Right lobe of liver (tissue), 6 donors: Measurements from ENCODE around the gene GPR15LG. TPM values are rescaled to one million over a fixed set of nuclear protein-coding genes. Genes with fewer than 3 reads are reported as not detected.
"Not testable (repeated sequence)": the region's sequence is repeated elsewhere in the genome, so short reads cannot be mapped to it uniquely, and the experiment has no call there.

Source experiments
- ATAC-seq, 4 donors: fragments of 200-7000 bp; cut with Tn5 transposase; one replicate each; pipeline ENCODE4 v1.9.1; 2020; ENCODE audit warnings: mild to moderate bottlenecking in 4 of 4, moderate library complexity in 4 of 4
- DNase-seq, 3 donors: peaks; one replicate each; pipeline ENCODE4 v3.0.0-alpha.2; 2020
- H3K27ac ChIP-seq, 3 donors: fragments of 200-600 bp; one replicate each; pipeline ENCODE4 v1.8.0; 2022
- H3K27me3 ChIP-seq, 2 donors: fragments of 200-600 bp; one replicate each; pipeline ENCODE4 v1.8.0; 2022
- H3K36me3 ChIP-seq, 4 donors: fragments of 200-600 bp; sonication (generic) in 1 of 4; one replicate each; pipeline versions ENCODE4 v1.5.1 to v1.8.0; 2017 to 2022; ENCODE audit warnings: control low read depth in 1 of 4
- H3K4me1 ChIP-seq, 4 donors: fragments of 200-600 bp; sonication (generic) in 1 of 4; one replicate each; pipeline versions ENCODE4 v1.5.1 to v1.8.0; 2017 to 2022; ENCODE audit warnings: control low read depth in 1 of 4
- H3K4me3 ChIP-seq, 3 donors: fragments of 200-600 bp; one replicate each; pipeline ENCODE4 v1.8.0; 2022
- H3K9me3 ChIP-seq, 4 donors: fragments of 200-600 bp; sonication (generic) in 1 of 4; one replicate each; pipeline versions ENCODE4 v1.5.1 to v1.8.0; 2017 to 2022; ENCODE audit warnings: control low read depth in 1 of 4
- POLR2A ChIP-seq: fragments of 450-650 bp; IDR thresholded peaks from one replicate; pipeline ENCODE4 v1.6.1; 2017; ENCODE audit warnings: antibody characterized with exemption, mild to moderate bottlenecking
- WGBS: methylation state at CpG from one replicate; pipeline ENCODE4 v1.1.6; 2018; ENCODE audit warnings: low coverage, low lambda C conversion rate; ENCODE audit not compliant: insufficient coverage; ENCODE audit errors: missing lambda C conversion rate; 5-methylcytosine and 5-hydroxymethylcytosine counted together
- intact Hi-C, 2 donors: fragments of 100-400 bp; cut with DNase I; formaldehyde crosslinking; loops; one replicate each; pipeline versions ENCODE4 v1.11.2 to v1.14.1; 2022
- total RNA-seq, 6 experiments: library from RNA; depleted of rRNA in 2 of 6; stranded (reverse); fragments of >200 nt in 2 of 6; fragmentation: NEBNext Ultra II Directional in 3 of 6; extraction: Animal tissue kit (Norgen Biotek cat#: 25700) in 3 of 6; gene quantifications; one replicate each; pipeline versions ENCODE4 v1.1.0 to v1.2.4, GENCODE V29; 2016 to 2023
- TF ChIP-seq, protein P1 (sequence below), 4 donors: fragments of 200-600 bp in 3 of 4; fragments of 450-650 bp in 1 of 4; IDR thresholded peaks; one replicate each; pipeline versions ENCODE4 v1.5.1 to v1.8.0; 2016 to 2022; ENCODE audit warnings: antibody characterized with exemption in 4 of 4, mild to moderate bottlenecking in 2 of 4
- donor health status: DM: no; HTN: yes; CAD: no.
- donor health status: DM: no; HTN: no; CAD: no.
- donor health status: DM: no; HTN: no; CAD: no.
- donor health status: DM: no; HTN: yes; CAD: no.
- donor health status: DM: no; HTN: yes; CAD: no.

GPR15LG gene
- total RNA-seq, 6 experiments from 2014 or later = not detected

DNA sequence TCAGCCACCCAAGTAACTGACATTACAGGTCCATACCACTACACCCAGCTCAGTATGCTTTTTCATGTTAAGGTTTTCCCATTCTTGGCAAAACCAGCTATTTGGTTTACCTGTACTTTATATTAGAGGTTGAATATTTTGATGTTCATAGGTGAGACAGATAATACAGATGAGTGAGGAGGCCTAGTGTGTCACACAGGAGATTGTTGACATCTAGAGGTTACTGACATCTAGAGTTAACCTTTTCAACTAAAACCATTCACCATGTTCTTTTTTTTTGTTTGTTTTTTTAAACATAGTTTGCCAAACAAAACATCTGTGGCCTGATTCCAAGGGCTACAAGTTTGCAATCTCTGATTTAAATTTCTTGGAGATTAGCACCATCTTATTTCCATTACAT lies 26.3 kb upstream of the GPR15LG start:
- ATAC-seq (peak; percentile 36 to 56 (median 49)), DNase-seq (no peak)
- Histone ChIP-seq H3K9me3 (no peaks in the 10 kb centered on the region), H3K4me3 (no peak overlapping the region), H3K27ac (no peak overlapping the region), H3K36me3 (peaks cover 14 to 91% (median 53%) of the 10 kb centered on the region in 4 donors), H3K4me1 (no peaks in the 10 kb centered on the region), H3K27me3 (no peaks in the 10 kb centered on the region)
- no peak for TF ChIP-seq POLR2A
- TF ChIP-seq, protein P1, sequence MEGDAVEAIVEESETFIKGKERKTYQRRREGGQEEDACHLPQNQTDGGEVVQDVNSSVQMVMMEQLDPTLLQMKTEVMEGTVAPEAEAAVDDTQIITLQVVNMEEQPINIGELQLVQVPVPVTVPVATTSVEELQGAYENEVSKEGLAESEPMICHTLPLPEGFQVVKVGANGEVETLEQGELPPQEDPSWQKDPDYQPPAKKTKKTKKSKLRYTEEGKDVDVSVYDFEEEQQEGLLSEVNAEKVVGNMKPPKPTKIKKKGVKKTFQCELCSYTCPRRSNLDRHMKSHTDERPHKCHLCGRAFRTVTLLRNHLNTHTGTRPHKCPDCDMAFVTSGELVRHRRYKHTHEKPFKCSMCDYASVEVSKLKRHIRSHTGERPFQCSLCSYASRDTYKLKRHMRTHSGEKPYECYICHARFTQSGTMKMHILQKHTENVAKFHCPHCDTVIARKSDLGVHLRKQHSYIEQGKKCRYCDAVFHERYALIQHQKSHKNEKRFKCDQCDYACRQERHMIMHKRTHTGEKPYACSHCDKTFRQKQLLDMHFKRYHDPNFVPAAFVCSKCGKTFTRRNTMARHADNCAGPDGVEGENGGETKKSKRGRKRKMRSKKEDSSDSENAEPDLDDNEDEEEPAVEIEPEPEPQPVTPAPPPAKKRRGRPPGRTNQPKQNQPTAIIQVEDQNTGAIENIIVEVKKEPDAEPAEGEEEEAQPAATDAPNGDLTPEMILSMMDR (IDR thresholded peaks at IDR 0.05) = no peak
- intact Hi-C loops = no loop called here

DNA sequence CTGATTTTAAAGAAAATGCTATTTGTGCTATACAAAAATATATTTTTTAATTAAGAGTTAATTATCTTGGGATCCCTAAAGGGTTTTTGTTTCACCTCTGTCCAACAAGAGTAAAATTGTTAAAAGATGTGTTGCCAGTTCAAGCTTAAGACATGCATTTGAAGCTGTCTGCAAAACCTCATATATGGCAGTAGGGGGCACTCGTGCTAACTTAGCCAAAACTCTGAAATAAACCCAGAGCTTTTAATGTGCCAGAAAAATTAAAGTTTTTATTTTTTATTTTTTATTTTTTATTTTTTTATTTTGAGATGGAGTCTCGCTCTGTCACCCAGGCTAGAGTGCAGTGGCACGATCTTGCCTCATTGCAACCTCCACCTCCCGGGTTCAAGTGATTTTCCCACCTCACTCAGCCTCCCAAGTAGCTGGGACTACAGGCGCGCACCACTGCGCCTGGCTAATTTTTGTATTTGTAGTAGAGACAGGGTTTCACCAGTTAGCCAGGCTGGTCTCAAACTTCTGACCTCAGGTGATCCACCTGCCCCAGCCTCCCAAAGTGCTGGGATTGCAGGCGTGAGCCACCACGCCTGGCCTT lies 25.5 kb upstream of the GPR15LG start:
- H3K27ac ChIP-seq, H3K4me1 ChIP-seq, H3K27me3 ChIP-seq, H3K4me3 ChIP-seq, H3K9me3 ChIP-seq, DNase-seq, intact Hi-C loops: not testable (repeated sequence)
- TF ChIP-seq, protein P1 (IDR thresholded peaks at IDR 0.05) = peak; percentile 41 to 72 (median 68)
- ATAC-seq = peak; percentile 47 to 71 (median 66)
- WGBS = 21% methylated on average over 2 of the region's 9 CpGs
- H3K36me3 ChIP-seq = peaks cover 18 to 91% (median 58%) of the 10 kb centered on the region in 4 donors

DNA sequence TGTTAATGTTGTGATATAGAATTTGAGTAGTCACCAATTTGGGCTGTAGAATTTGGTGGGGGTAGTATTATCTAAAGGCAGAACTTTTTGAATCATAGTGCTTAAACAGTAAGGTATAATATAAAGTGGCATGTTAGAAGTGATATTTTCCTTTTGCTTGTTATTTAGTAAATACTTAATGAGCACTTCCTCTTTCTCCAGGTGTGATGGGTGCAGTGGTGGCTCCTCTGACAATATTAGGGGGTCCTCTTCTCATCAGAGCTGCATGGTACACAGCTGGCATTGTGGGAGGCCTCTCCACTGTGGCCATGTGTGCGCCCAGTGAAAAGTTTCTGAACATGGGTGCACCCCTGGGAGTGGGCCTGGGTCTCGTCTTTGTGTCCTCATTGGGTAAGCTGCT lies 23.7 kb upstream of the GPR15LG start:
- no peak overlapping the region for H3K4me3 ChIP-seq
- H3K36me3 ChIP-seq = peaks cover 18 to 85% (median 47%) of the 10 kb centered on the region in 4 donors
- H3K9me3 ChIP-seq = no peaks in the 10 kb centered on the region
- 92% methylated on average over 2 of the region's 2 CpGs for WGBS
- intact Hi-C loops = no loop called here
- no peak overlapping the region for H3K27ac ChIP-seq
- ATAC-seq (no peak), DNase-seq (no peak)
- no peaks in the 10 kb centered on the region for H3K4me1 ChIP-seq
- TF ChIP-seq POLR2A = no peak
- TF ChIP-seq, protein P1 (IDR thresholded peaks at IDR 0.05) = no peak
- H3K27me3 ChIP-seq = no peaks in the 10 kb centered on the region

DNA sequence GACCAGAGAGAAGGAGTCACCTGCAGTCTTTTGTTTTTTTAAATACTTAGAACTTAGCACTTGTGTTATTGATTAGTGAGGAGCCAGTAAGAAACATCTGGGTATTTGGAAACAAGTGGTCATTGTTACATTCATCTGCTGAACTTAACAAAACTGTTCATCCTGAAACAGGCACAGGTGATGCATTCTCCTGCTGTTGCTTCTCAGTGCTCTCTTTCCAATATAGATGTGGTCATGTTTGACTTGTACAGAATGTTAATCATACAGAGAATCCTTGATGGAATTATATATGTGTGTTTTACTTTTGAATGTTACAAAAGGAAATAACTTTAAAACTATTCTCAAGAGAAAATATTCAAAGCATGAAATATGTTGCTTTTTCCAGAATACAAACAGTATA lies 20.8 kb upstream of the GPR15LG start:
- ATAC-seq = no peak
- intact Hi-C loops = no loop called here
- no peaks in the 10 kb centered on the region for H3K27me3 ChIP-seq
- no peaks in the 10 kb centered on the region for H3K4me1 ChIP-seq
- DNase-seq = no peak
- no peak overlapping the region for H3K4me3 ChIP-seq
- H3K27ac ChIP-seq = no peak overlapping the region
- TF ChIP-seq POLR2A = no peak
- TF ChIP-seq, protein P1 (IDR thresholded peaks at IDR 0.05) = no peak
- H3K9me3 ChIP-seq = no peaks in the 10 kb centered on the region
- H3K36me3 ChIP-seq = peaks cover 12 to 60% (median 35%) of the 10 kb centered on the region in 4 donors

DNA sequence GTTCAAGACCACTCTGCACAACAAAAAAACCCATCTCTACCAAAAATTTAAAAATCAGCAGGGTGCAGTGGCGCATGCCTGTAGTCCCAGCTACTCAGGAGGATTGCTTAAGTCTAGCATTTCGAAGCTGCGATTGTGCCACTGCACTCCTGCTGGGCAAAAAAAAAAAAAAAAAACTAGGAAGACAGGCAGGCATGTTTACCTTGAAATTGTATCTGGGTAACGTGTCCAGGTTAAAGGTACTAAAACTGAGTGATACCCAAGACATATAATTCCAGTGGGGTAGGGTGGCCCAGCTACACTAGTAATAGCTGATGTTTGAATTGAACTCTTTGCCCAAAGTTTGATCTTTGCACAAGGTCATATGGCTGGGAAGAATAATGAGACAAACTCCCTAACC lies 18.1 kb upstream of the GPR15LG start:
- Histone ChIP-seq H3K27me3 (no peaks in the 10 kb centered on the region), H3K9me3 (no peaks in the 10 kb centered on the region), H3K4me3 (no peak overlapping the region), H3K4me1 (no peaks in the 10 kb centered on the region), H3K27ac (no peak overlapping the region), H3K36me3 (peaks cover 12 to 37% (median 21%) of the 10 kb centered on the region in 4 donors)
- TF ChIP-seq POLR2A = no peak
- TF ChIP-seq, protein P1 (IDR thresholded peaks at IDR 0.05) = no peak
- DNase-seq = no peak
- no peak for ATAC-seq
- intact Hi-C loops = no loop called here
- 82% methylated on average over 2 of the region's 4 CpGs for WGBS
